ENCODE measurements around the gene HM13. TPM values are rescaled to one million over a fixed set of nuclear protein-coding genes. Genes with fewer than 3 reads are reported as not detected.
"Not testable (repeated sequence)": the region's sequence is repeated elsewhere in the genome, so short reads cannot be mapped to it uniquely, and the experiment has no call there.

Gene HM13
- polyA plus RNA-seq, 1 donor: 73.3 TPM

GRCh38 chr20:31502884-31503673 is 11.2 kb upstream of the HM13 start:
- peak; percentile 62 for DNase-seq (ENCODE audit: low read depth)

GRCh38 chr20:31505903-31506302 is 8.3 kb upstream of the HM13 start:
- no peak for DNase-seq (ENCODE audit: low read depth)

GRCh38 chr20:31508517-31509244 is 5.6 kb upstream of the HM13 start:
- DNase-seq (ENCODE audit: low read depth): no peak

DNA sequence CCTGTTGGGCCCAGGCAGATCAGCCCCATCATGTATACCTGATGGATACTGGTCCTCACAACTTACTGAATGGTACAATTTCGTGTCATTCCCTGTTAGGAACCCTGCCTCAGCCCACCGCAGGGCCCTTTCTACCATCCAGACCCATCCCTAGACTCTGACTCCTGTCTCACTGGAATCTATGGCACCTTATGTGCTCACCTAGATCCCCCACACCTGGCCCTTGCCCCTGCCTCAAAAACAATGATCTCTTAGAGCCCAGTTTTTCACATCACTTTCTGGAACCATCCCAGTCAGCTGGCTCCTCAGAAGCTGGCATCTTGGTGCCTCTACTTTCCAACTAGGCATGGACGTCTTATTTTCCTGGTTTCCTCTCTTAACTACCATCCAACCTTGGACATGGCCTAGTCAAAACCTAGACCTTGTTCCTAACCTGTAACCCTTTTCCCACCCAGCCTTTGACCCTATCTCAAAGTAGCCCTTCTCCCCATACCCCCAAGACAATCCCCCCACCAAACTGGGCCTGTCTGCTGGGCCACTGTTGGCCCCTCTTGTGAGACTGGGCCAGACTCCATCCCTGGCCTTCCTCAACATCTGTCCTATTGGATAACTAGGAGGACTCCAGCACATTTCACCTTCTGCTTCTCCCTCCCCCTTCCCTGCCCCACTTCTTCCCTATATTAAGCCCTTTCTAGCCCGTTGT is 981 bp downstream of the HM13 start:
- DNase-seq (ENCODE audit: low read depth): no peak

DNA sequence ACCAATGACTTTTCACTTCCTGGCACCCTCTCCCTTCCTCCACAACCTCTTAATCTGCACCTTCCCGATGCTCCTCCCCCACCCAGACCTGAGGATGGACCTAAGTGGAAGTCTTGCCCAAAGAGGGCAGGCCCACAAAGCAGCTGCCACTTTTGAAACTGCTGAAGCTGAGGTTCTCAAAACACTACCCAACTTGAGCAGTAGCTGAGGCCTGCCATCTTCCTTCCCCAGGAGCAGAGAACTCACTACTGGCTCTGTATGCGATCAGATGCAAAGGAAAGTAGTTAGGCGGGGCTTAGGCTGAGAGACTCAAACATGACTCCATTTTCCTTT is 1.5 kb downstream of the HM13 start:
- DNase-seq (ENCODE audit: low read depth): no peak

DNA sequence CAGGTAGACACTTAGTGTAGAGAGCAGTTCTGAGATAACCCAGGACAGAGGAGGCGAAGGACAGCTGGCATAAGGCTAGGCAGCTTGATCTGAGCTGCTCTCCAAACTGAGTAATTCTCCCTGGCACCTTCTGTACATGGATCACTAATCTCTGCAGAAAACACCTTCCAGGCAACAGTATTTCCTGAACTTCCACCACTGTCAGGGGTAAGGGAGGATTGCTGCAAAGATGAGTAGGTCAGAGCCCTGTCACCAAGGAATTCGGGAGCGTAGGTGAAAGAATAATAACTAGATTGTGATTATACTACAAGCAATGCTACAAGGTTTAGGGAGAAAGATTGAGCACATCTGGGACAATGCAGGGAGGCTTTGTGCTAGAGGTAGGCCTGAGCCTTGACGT is 1.9 kb downstream of the HM13 start:
- no peak for DNase-seq (ENCODE audit: low read depth)

DNA sequence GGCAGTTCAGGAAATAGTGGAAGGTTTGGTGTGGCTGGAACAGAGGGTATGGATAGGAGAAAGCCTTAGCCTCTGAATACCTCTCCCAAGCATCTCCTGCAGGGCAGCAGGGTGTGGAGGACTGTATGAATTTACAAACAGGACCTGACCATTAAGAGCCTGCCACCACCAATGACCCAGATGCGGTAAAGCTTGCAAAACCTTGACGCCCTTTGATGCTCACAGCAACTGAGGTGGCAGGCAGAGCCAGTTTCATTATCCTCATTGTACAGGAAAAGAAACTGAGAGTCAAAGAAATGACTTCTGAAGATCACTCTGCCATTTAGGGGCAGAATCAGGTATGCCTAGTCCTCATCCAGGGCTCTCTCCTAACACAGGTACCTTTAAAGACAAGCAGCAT is 2.4 kb downstream of the HM13 start:
- DNase-seq (ENCODE audit: low read depth): no peak

- DNase-seq (ENCODE audit: low read depth): no peak
Observed at GRCh38 chr20:31517373-31517772, 3.1 kb downstream of the HM13 start.

- DNase-seq (ENCODE audit: low read depth): not testable (repeated sequence)
Observed at GRCh38 chr20:31521267-31521666, 7.0 kb downstream of the HM13 start.

- no peak for DNase-seq (ENCODE audit: low read depth)
Observed at GRCh38 chr20:31522731-31523130, 8.5 kb downstream of the HM13 start.

- no peak for DNase-seq (ENCODE audit: low read depth)
Observed at GRCh38 chr20:31523361-31524283, 9.4 kb downstream of the HM13 start.

- no peak for DNase-seq (ENCODE audit: low read depth)
Observed at GRCh38 chr20:31527266-31527665, 13.0 kb downstream of the HM13 start.

- no peak for DNase-seq (ENCODE audit: low read depth)
Observed at GRCh38 chr20:31535298-31535697, 21.1 kb downstream of the HM13 start.

GRCh38 chr20:31536575-31536974 is 22.3 kb downstream of the HM13 start:
- DNase-seq (ENCODE audit: low read depth): no peak

DNA sequence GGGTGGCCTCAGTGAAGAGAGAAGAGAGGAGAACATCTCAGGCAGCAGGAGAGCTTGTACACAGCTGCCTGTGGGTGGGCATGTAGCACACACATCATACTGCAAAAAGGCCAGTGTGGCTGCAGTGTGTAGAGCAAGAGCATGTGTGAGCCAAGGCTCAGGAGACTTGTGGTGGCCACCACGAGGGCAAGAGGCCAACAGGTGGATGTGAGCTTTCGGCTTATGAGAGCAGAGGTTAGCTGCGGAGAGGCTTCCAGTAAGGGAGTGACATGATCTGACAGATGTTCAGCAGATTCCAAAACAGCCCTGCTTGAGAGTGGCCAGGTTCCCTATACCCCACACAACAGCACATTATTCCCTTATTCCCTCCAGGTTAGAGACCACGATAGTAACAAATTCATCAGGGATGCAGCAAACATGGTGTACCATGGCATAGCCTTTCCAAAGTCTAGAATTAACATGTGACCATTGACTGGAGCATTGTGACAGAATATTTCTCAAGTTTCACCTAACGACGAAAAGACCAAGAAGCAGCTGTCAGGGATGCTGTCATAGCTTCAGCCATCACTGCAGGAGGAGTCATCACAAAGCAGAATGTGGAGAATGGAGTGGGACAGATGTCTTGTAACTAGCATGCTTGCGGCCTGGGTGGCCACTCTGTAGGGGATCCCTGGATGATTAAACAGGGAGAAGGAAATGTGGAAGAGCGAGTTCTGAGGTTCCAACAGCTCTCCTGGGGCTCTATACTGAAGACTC is 23.1 kb downstream of the HM13 start:
- DNase-seq (ENCODE audit: low read depth): no peak

DNA sequence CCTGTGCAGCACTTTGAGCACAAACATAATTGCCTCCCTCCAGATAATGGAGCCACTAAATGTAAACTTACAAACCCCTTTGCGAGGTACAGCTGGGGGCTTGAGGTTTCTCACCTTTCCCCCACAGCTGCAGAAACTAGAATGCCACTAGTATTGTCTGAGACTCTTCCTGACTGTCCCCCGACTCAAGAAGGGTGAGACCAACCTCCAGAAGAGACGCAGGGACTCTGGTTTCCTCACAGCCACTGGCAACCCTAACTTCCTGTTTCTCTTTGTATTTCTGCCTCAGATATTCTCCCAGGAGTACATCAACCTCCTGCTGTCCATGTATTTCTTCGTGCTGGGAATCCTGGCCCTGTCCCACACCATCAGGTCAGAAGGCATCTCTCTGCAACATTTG is 23.6 kb downstream of the HM13 start:
- no peak for DNase-seq (ENCODE audit: low read depth)

DNA sequence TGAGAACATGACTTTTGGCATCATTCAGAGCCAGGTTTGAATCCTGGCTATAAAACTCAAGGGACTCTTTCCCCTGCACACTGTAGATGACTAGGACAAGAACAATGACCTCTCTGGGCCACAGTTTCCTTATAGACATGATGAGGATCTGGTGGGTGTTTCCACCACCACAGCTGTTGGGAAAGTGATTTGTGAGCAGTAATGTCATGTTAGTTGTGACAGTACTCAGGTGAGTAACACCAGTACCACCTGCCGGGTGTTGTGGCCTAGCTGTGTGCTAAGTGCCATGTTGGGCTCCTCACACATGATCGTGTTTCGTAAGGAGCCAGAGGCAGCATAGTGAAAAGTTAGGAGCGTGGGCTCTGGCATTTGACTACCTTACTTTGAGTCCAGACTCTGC is 24.1 kb downstream of the HM13 start:
- no peak for DNase-seq (ENCODE audit: low read depth)

DNA sequence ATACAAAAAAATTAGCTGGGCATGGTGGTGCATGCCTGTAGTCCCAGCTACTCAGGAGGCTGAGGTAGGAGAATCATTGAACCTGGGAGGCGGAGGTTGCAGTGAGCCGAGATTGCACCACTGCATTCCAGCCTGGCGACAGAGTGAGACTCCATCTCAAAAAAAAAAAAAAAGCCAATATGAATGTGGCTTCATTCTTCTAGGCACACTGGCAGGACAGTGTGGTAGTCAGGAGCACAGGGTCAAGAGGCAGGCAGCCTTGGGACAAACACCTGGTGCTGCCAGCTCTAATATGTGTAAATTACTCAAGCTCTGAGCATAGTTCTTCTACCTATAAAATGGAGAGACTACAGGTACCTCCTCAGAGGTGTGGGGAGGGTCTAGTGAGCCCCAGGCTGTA is 25.4 kb downstream of the HM13 start:
- DNase-seq (ENCODE audit: low read depth): not testable (repeated sequence)

DNA sequence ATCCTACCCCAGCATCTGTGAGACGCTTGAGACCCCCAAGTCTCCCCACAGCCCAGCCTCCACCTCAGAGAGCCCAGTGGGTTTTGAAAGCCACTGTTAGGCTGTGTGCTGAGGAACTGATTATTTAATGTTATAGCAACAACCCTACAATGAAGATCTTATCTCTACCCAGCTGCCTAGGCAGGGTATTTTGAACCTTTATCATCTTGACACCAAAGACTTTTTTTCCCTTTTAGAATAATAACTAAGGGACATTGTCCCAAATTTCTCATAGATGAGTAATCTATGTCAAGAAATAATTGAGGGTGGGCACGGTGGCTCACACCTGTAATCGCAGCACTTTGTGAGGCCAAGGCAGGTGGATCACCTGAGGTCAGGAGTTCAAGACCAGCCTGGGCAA is 26.2 kb downstream of the HM13 start:
- DNase-seq (ENCODE audit: low read depth): no peak

DNA sequence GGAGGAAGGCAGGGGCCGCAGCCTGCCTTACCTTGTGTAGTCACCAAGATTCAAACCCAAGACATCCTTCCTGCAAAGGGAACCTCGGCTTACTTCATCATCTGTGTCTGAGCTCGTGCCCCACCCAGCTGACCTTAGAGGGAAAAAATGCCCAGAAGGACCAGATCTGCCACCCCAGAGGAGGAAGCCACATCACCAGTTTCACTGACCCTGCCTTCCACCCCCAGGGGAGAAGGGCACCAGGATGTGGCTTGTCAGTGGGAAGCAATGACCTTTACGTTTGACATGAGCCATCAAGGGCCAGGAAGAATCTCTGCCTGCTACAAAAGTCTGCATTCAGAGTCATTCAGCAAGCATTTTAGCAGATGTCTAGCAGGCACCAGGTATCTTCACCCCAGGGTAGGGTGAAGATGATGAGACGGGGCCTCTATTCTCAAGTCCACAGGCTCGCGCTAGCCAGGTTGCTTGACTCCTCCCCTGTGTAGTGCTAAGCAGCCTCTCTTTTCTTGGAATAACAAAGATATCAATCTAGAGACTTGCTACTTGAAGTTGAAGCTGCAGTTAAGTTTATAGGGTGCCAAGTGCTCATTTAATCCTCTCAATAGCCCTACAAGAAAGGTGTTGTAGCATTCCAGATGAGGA is 28.1 kb downstream of the HM13 start:
- no peak for DNase-seq (ENCODE audit: low read depth)

Measured in forelimb muscle (tissue), 1 donor.